H1 (cell line): Measurements from ENCODE around the gene SLU7. TPM values are rescaled to one million over a fixed set of nuclear protein-coding genes. Genes with fewer than 3 reads are reported as not detected.

Experiments
- CTCF ChIA-PET: fragments of 300-600 bp; sonication (Branson Sonifier 250); formaldehyde crosslinking; loops from one replicate; lab custom pipeline; 2021; ENCODE audit not compliant: partially characterized antibody; lab: Charles Lee
- POLR2A ChIA-PET: fragments of 300-600 bp; sonication (Branson Sonifier 250); formaldehyde crosslinking; loops from one replicate; lab custom pipeline; 2021; ENCODE audit warnings: inconsistent platforms; ENCODE audit not compliant: partially characterized antibody; lab: Charles Lee
- DNase-seq, 2 experiments: peaks; one replicate each; pipeline versions ENCODE4 v3.0.0 to v3.0.0-alpha.2; 2010 to 2022; ENCODE audit warnings: low spot score in 2 of 2, low read depth in 1 of 2, mixed read lengths in 1 of 2
- FAIRE-seq: peaks from 2 replicates; lab custom pipeline; 2011; peaks lifted over from hg19 to GRCh38; lab: Jason Lieb, UNC
- H2AFZ ChIP-seq: 2 replicates; pipeline ENCODE4 v1.8.1; 2012; ENCODE audit warnings: low read length, inconsistent platforms
- H2AK5ac ChIP-seq: 2 replicates; pipeline ENCODE4 v1.6.1; 2013; ENCODE audit warnings: low read depth, low read length
- H2BK120ac ChIP-seq: replicated peaks from 2 replicates; pipeline ENCODE3; 2013; ENCODE audit warnings: low read depth, low read length, inconsistent platforms
- H2BK12ac ChIP-seq: 2 replicates; pipeline ENCODE4 v1.6.1; 2013; ENCODE audit warnings: low read depth, low read length
- H2BK15ac ChIP-seq: 2 replicates; pipeline ENCODE4 v1.6.1; 2013; ENCODE audit warnings: low read length
- H2BK20ac ChIP-seq: 2 replicates; pipeline ENCODE4 v1.6.1; 2013; ENCODE audit warnings: low read length
- H2BK5ac ChIP-seq: 2 replicates; pipeline ENCODE4 v1.6.1; 2013; ENCODE audit warnings: low read depth, low read length
- H3K14ac ChIP-seq: 2 replicates; pipeline ENCODE4 v1.6.1; 2013; ENCODE audit warnings: inconsistent platforms; ENCODE audit not compliant: insufficient read length
- H3K18ac ChIP-seq: 2 replicates; pipeline ENCODE4 v1.6.1; 2013; ENCODE audit warnings: low read length; ENCODE audit errors: extremely low read depth
- H3K23ac ChIP-seq: 2 replicates; pipeline ENCODE4 v1.6.1; 2013; ENCODE audit warnings: inconsistent platforms; ENCODE audit not compliant: insufficient read length
- H3K23me2 ChIP-seq: 2 replicates; pipeline ENCODE4 v1.6.1; 2013; ENCODE audit warnings: low read depth, low read length
- H3K27ac ChIP-seq: 2 replicates; pipeline ENCODE4 v1.6.1; 2011; ENCODE audit warnings: low read depth, low read length, inconsistent platforms
- H3K27me3 ChIP-seq, 4 experiments: replicated peaks in 1 of 4; 1 replicate in 1 of 4; 2 replicates in 3 of 4; pipeline versions ENCODE4 v1.6.1 to v1.8.1; 2011 to 2013; ENCODE audit warnings: low read length in 3 of 4, mild to moderate bottlenecking in 3 of 4, inconsistent platforms in 2 of 4, mixed read lengths in 2 of 4, moderate library complexity in 1 of 4; ENCODE audit not compliant: control insufficient read depth in 3 of 4, insufficient read depth in 3 of 4; ENCODE audit errors: extremely low read depth in 1 of 4
- H3K36me3 ChIP-seq, 4 experiments: 2 replicates each; pipeline versions ENCODE4 v1.6.1 to v1.8.1; 2011 to 2013; ENCODE audit warnings: mild to moderate bottlenecking in 4 of 4, low read length in 3 of 4, moderate library complexity in 2 of 4, control low read depth in 1 of 4, inconsistent platforms in 1 of 4; ENCODE audit not compliant: insufficient read depth in 4 of 4, control insufficient read depth in 2 of 4
- H3K4ac ChIP-seq: replicated peaks from 2 replicates; pipeline ENCODE3; 2013; ENCODE audit warnings: low read length, low read depth, mixed read lengths, inconsistent platforms; ENCODE audit not compliant: insufficient read length
- H3K4me1 ChIP-seq, 4 experiments: replicated peaks in 1 of 4; 1 replicate in 1 of 4; 2 replicates in 3 of 4; pipeline versions ENCODE4 v1.6.1 to v1.8.1; 2011 to 2013; ENCODE audit warnings: low read length in 3 of 4, inconsistent platforms in 2 of 4, mixed read lengths in 1 of 4; ENCODE audit not compliant: insufficient read depth in 4 of 4, control insufficient read depth in 3 of 4
- H3K4me2 ChIP-seq, 2 experiments: 2 replicates each; pipeline versions ENCODE4 v1.6.1 to v1.8.1; 2011 to 2013; ENCODE audit warnings: low read depth in 2 of 2, low read length in 2 of 2, control low read depth in 1 of 2, inconsistent platforms in 1 of 2, mild to moderate bottlenecking in 1 of 2; ENCODE audit not compliant: insufficient read depth in 1 of 2
- H3K4me3 ChIP-seq, 4 experiments: fragments of 200-600, 300-600 bp in 1 of 4; sonication (generic), shearing (Covaris generic), sonication (Bioruptor Twin) in 1 of 4; 2 replicates each; pipeline versions ENCODE4 v1.5.1 to v1.8.1; 2011 to 2016; ENCODE audit warnings: low read length in 4 of 4, low read depth in 3 of 4, control low read depth in 2 of 4, inconsistent platforms in 2 of 4, mild to moderate bottlenecking in 2 of 4, mixed read lengths in 1 of 4, moderate library complexity in 1 of 4; ENCODE audit not compliant: insufficient read depth in 2 of 4; ENCODE audit errors: extremely low read depth in 1 of 4
- H3K56ac ChIP-seq: replicated peaks from 2 replicates; pipeline ENCODE3; 2013; ENCODE audit warnings: low read depth, mild to moderate bottlenecking, mixed read lengths, low read length, inconsistent platforms; ENCODE audit not compliant: insufficient read length
- H3K79me1 ChIP-seq: 2 replicates; pipeline ENCODE4 v1.6.1; 2013; ENCODE audit warnings: low read depth, low read length, control low read depth
- H3K79me2 ChIP-seq, 2 experiments: 2 replicates each; pipeline versions ENCODE4 v1.6.1 to v1.8.1; 2012 to 2013; ENCODE audit warnings: low read length in 2 of 2, mild to moderate bottlenecking in 2 of 2, inconsistent platforms in 1 of 2; ENCODE audit not compliant: insufficient read depth in 2 of 2, control insufficient read depth in 1 of 2
- H3K9ac ChIP-seq, 4 experiments: replicated peaks in 1 of 4; 1 replicate in 1 of 4; 2 replicates in 3 of 4; pipeline versions ENCODE4 v1.6.1 to v1.8.1; 2011 to 2013; ENCODE audit warnings: low read depth in 3 of 4, low read length in 3 of 4, control low read depth in 2 of 4, mild to moderate bottlenecking in 2 of 4, moderate library complexity in 2 of 4, inconsistent platforms in 1 of 4; ENCODE audit errors: extremely low read depth in 1 of 4
- H3K9me3 ChIP-seq, 2 experiments: 2 replicates each; pipeline versions ENCODE4 v1.6.1 to v1.8.1; 2012 to 2013; ENCODE audit warnings: mild to moderate bottlenecking in 2 of 2, moderate library complexity in 2 of 2, control low read depth in 1 of 2, inconsistent platforms in 1 of 2, low read depth in 1 of 2, low read length in 1 of 2, mixed read lengths in 1 of 2; ENCODE audit not compliant: insufficient read depth in 2 of 2
- H4K20me1 ChIP-seq, 2 experiments: replicated peaks in 1 of 2; 2 replicates each; pipeline versions ENCODE3 to v1.8.1; 2011 to 2013; ENCODE audit warnings: inconsistent platforms in 2 of 2, low read length in 2 of 2, mild to moderate bottlenecking in 1 of 2; ENCODE audit not compliant: insufficient read depth in 2 of 2, control insufficient read depth in 1 of 2
- H4K5ac ChIP-seq: 2 replicates; pipeline ENCODE4 v1.6.1; 2013; ENCODE audit warnings: low read length, low read depth, mixed read lengths, inconsistent platforms; ENCODE audit not compliant: insufficient read length
- H4K8ac ChIP-seq: 2 replicates; pipeline ENCODE4 v1.8.0; 2013; ENCODE audit warnings: mild to moderate bottlenecking, moderate library complexity, low read length, inconsistent platforms; ENCODE audit not compliant: insufficient read depth; ENCODE audit errors: extremely low read depth
- H4K91ac ChIP-seq: replicated peaks from 2 replicates; pipeline ENCODE3; 2013; ENCODE audit warnings: low read length, mixed read lengths, inconsistent platforms; ENCODE audit not compliant: insufficient read length
- ASH2L ChIP-seq: fragments of 200-600, 300-600 bp; sonication (generic); IDR thresholded peaks from one replicate; pipeline ENCODE4 v1.7.1; 2017; ENCODE audit warnings: low read length
- RXRA ChIP-seq: IDR thresholded peaks from 2 replicates; pipeline ENCODE4 v1.6.1; 2011; ENCODE audit warnings: low read depth, mild to moderate bottlenecking, low read length, moderate library complexity; ENCODE audit not compliant: insufficient read depth
- WGBS, 2 experiments: shearing (Covaris generic) in 1 of 2; methylation state at CpG; one replicate each; pipeline versions ENCODE4 v1.1.6 to v1.1.7; 2013 to 2015; ENCODE audit warnings: low lambda C conversion rate in 2 of 2, mixed read lengths in 2 of 2, inconsistent platforms in 1 of 2, low coverage in 1 of 2, missing lambda C conversion rate in 1 of 2; ENCODE audit not compliant: insufficient replicate concordance in 2 of 2, insufficient coverage in 1 of 2, insufficient read length in 1 of 2; ENCODE audit errors: extremely low coverage in 1 of 2, missing lambda C conversion rate in 1 of 2; 5-methylcytosine and 5-hydroxymethylcytosine counted together
- polyA plus RNA-seq, 7 experiments: library from polyadenylated mRNA; depleted of rRNA in 3 of 7; stranded (reverse) in 5 of 7; unstranded in 2 of 7; fragments of >200 nt in 5 of 7; fragments of 200-250 nt in 2 of 7; gene quantifications; 1 replicate in 5 of 7; 2 replicates in 1 of 7; 4 replicates in 1 of 7; pipeline versions ENCODE4 v1.2.1 to v1.2.3, GENCODE V29; 2011 to 2013; ENCODE audit warnings: missing spikeins in 2 of 7, mixed read lengths in 2 of 7
- total RNA-seq: library from RNA; stranded (reverse); fragmentation: NEBNext Ultra II Directional; extraction: Animal tissue kit (Norgen Biotek cat#: 25700); gene quantifications from 2 replicates; pipeline ENCODE4 v1.2.1, GENCODE V29; 2021

SLU7 gene
- total and polyA plus RNA-seq, 2 of the 8 experiments (the other 6 are each of a cell fraction or from before 2014, with no cell fraction given): 6.0 to 34.1 TPM

DNA sequence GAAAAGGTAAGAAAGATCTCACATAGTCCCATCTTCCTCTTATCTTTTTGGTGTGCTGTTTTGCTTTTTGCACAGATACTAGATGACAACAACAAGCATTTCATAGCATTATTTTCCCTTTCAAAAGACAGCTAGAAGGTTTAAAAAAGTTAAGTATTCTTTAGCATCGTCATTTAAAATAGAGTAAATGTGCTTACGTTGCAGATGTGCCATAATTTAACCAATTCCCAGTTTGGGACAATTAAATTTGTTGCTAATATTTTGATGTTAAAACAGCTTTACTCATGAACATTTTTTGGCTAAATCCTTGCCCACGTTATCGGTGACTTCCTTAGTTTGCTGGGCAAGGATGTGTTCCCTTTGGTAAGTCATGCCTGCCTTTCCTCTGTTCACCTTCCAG, 44.3 kb upstream of the SLU7 start:
- Histone ChIP-seq H3K56ac (no peak overlapping the region), H4K20me1 (no peaks in the 10 kb centered on the region), H3K4me3 (no peak overlapping the region), H3K4me1 (peaks cover 0 to 5% (median 2%) of the 10 kb centered on the region in 4 experiments; a peak in 4 of 7 replicates), H2BK20ac (no peak overlapping the region), H2AFZ (no peak overlapping the region), H3K4me2 (no peak overlapping the region), H3K9me3 (no peaks in the 10 kb centered on the region; a peak in 1 of 4 replicates), H3K4ac (no peak overlapping the region), H2AK5ac (no peak overlapping the region), H2BK5ac (no peak overlapping the region), H3K14ac (no peak overlapping the region), H3K27ac (no peak overlapping the region), H4K5ac (no peak overlapping the region), H4K91ac (no peak overlapping the region), H3K23ac (no peak overlapping the region), H3K79me2 (no peaks in the 10 kb centered on the region), H2BK12ac (no peak overlapping the region), H3K9ac (no peak overlapping the region), H3K23me2 (no peaks in the 10 kb centered on the region), H3K27me3 (no peaks in the 10 kb centered on the region), H2BK120ac (no peak overlapping the region), H3K36me3 (no peaks in the 10 kb centered on the region), H3K18ac (no peak overlapping the region)
- CTCF ChIA-PET: interaction anchor here (0.9 to 2.4 kb wide), 2 partner anchors 13 to 25 kb away, joined by 4 to 10 read pairs; no protein-coding TSS in a partner anchor
- FAIRE-seq: no peak
- 85% methylated on average over 4 of the region's 4 CpGs; no CpG with 5 or more reads in 1 of the 2 experiments for WGBS, 2 experiments
- no peak for DNase-seq
- POLR2A ChIA-PET: no interaction called here
- TF ChIP-seq ASH2L: no peak
- TF ChIP-seq RXRA: no peak
- TF ChIP-seq, all 59 proteins: peak for 0
- Histone ChIP-seq H4K8ac (no peak overlapping the region), H3K79me1 (no peaks in the 10 kb centered on the region), H2BK15ac (no peak overlapping the region)
